ENCODE measurements around the gene STARD13. TPM values are rescaled to one million over a fixed set of nuclear protein-coding genes. Genes with fewer than 3 reads are reported as not detected.

The STARD13 gene
- total RNA-seq, 1 experiment from 2014 or later = 2.1 TPM

DNA sequence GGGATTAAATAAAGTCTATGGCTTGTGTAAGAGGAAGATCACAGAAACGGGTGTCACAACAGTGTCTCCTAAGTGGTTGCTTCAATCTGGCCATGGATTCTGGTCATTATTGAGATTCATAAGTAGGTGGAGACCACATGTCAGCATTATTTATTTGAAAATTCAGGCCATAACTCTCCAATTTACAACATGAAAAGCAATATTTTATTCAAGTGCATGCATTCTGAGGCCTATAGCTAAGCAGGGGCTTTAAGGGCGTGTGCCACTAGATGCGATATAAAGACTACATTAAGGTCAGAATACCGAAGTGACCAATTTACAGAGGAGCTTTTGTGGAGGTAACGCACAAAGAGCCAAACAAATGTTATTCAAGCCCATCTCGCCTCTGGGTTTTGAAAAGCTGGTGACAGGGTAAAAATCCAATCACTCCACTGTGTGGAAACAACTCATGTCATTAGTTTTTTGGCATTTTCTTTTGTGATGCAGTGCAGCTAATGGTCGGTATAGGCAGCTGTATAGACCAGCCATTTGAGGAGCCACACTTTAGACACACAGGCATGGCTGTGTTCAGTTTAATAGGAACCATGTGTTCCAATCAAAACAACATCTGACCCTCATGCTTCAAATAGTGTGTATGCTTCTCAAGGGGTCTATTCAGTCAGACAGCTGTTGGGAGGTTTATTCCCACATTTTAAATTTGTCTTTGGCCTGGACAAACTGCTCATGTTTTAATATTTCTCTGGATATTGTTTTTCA is 145.6 kb downstream of the STARD13 start:
- no peak overlapping the region for H3K18ac ChIP-seq (ENCODE audit: insufficient read length, low read depth, low read length)
- H2AK5ac ChIP-seq (ENCODE audit: insufficient read length, low read length) = no peak overlapping the region
- no peak overlapping the region for H3K56ac ChIP-seq (ENCODE audit: insufficient read length, low read depth, low read length)
- H2BK20ac ChIP-seq (ENCODE audit: low read depth, low read length, poor library complexity, severe bottlenecking) = no peak overlapping the region
- H2BK5ac ChIP-seq (ENCODE audit: insufficient read length, low read length) = no peak overlapping the region
- H3K79me2 ChIP-seq (ENCODE audit: insufficient read depth, low read length) = no peaks in the 10 kb centered on the region
- H3K23ac ChIP-seq (ENCODE audit: insufficient read length, low read depth, low read length) = no peak overlapping the region
- H3K4me1 ChIP-seq (ENCODE audit: insufficient read depth, low read length) = no peaks in the 10 kb centered on the region
- H3K4me2 ChIP-seq (ENCODE audit: insufficient read depth, insufficient read length, low read length) = no peak overlapping the region
- no peaks in the 10 kb centered on the region for H3K23me2 ChIP-seq (ENCODE audit: insufficient read length, low read depth, low read length, poor library complexity, severe bottlenecking)
- H4K91ac ChIP-seq (ENCODE audit: insufficient read length, low read depth, low read length) = no peak overlapping the region
- no peak for DNase-seq
- no peak overlapping the region for H3K4ac ChIP-seq (ENCODE audit: low read depth, low read length)
- H2BK12ac ChIP-seq (ENCODE audit: insufficient read length, low read depth, low read length) = no peak overlapping the region
- H3K4me1 Mint-ChIP-seq = no peaks in the 10 kb centered on the region
- no peak overlapping the region for H3K14ac ChIP-seq (ENCODE audit: insufficient read depth, low read length)
- peak overlapping the region in 1 of 3 experiments; percentile 70; a peak in 1 of 7 replicates for H3K27ac Mint-ChIP-seq
- no peak overlapping the region for H2BK15ac ChIP-seq (ENCODE audit: low read depth, low read length)
- no peaks in the 10 kb centered on the region for H3K9me3 ChIP-seq (ENCODE audit: control insufficient read depth, low read depth, low read length)
- H2AFZ ChIP-seq (ENCODE audit: low read length) = no peak overlapping the region
- no peaks in the 10 kb centered on the region for H4K20me1 ChIP-seq (ENCODE audit: control insufficient read depth, insufficient read depth, insufficient read length)
- H4K5ac ChIP-seq (ENCODE audit: insufficient read length, low read depth, low read length) = no peak overlapping the region
- no peak overlapping the region for H4K8ac ChIP-seq (replicated peaks; ENCODE audit: insufficient read length, low read depth, low read length)
- H3K79me1 ChIP-seq (ENCODE audit: insufficient read depth, low read depth, low read length, poor library complexity, severe bottlenecking) = no peaks in the 10 kb centered on the region
- H2BK120ac ChIP-seq (ENCODE audit: low read depth, low read length, poor library complexity, severe bottlenecking) = no peak overlapping the region
- no peaks in the 10 kb centered on the region for H3K27me3 ChIP-seq (ENCODE audit: insufficient read depth, low read length)
- H3K36me3 Mint-ChIP-seq (ENCODE audit: insufficient read depth in 1 of 3, low read depth in 3 of 3) = peaks cover 2 to 10% (median 7%) of the 10 kb centered on the region in 3 experiments; a peak in 6 of 7 replicates
- no peak overlapping the region for H3T11ph ChIP-seq (ENCODE audit: low read length)
- TF ChIP-seq, protein P1, sequence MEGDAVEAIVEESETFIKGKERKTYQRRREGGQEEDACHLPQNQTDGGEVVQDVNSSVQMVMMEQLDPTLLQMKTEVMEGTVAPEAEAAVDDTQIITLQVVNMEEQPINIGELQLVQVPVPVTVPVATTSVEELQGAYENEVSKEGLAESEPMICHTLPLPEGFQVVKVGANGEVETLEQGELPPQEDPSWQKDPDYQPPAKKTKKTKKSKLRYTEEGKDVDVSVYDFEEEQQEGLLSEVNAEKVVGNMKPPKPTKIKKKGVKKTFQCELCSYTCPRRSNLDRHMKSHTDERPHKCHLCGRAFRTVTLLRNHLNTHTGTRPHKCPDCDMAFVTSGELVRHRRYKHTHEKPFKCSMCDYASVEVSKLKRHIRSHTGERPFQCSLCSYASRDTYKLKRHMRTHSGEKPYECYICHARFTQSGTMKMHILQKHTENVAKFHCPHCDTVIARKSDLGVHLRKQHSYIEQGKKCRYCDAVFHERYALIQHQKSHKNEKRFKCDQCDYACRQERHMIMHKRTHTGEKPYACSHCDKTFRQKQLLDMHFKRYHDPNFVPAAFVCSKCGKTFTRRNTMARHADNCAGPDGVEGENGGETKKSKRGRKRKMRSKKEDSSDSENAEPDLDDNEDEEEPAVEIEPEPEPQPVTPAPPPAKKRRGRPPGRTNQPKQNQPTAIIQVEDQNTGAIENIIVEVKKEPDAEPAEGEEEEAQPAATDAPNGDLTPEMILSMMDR (conservative IDR thresholded peaks at IDR 0.05) = no peak
- no peak overlapping the region for H3K9ac ChIP-seq (ENCODE audit: extremely low read depth, insufficient read length, low read length)
- H3K27me3 Mint-ChIP-seq (ENCODE audit: low read depth) = no peaks in the 10 kb centered on the region
- WGBS (ENCODE audit: extremely low coverage, insufficient read length, low lambda C conversion rate) = no CpG with 5 or more reads among the region's 7 CpGs
- H3K27ac ChIP-seq (ENCODE audit: insufficient read length, low read depth, low read length) = no peak overlapping the region
- peaks cover 7% of the 10 kb centered on the region in 2 experiments for H3K9me3 Mint-ChIP-seq
- H3K4me3 Mint-ChIP-seq = no peak overlapping the region

Measured in H9 (cell line).